Cerebellar nuclear complex (tissue), 1 donor: ENCODE results near the gene CLCNKB.
"Not testable (repeated sequence)": the region's sequence is repeated elsewhere in the genome, so short reads cannot be mapped to it uniquely, and the experiment has no call there.

Experiments
- DNase-seq, 2 experiments: peaks; one replicate each; lab custom pipeline; 2025; lab: John Stamatoyannopoulos, UW

Gene CLCNKB

DNA sequence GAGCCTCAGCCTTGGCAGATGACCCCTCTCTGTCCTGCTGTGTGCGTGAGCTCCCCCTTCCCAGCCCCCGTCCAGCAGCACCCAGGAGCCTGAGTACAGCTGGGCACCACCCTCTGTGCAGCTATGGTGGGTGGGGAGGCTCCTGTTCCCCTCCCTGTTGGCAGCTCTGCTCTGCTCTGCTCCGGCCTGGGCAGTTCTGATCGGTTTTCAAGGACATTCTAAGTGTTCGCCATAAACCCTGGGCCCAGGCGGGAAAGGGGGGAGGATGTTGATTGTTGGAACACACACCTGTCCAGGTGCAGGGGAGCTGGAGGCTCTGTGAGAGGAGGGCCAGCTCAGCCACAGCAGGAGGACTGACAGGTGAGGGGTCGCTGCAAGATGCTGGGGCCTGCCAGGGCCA is at the start of gene CLCNKB:
Gene CLCNKB, plus strand, starts transcription at position 262 of the 400 bp plus-strand sequence. CDS start 711 bp downstream, outside the sequence.
- DNase-seq: no peak

DNA sequence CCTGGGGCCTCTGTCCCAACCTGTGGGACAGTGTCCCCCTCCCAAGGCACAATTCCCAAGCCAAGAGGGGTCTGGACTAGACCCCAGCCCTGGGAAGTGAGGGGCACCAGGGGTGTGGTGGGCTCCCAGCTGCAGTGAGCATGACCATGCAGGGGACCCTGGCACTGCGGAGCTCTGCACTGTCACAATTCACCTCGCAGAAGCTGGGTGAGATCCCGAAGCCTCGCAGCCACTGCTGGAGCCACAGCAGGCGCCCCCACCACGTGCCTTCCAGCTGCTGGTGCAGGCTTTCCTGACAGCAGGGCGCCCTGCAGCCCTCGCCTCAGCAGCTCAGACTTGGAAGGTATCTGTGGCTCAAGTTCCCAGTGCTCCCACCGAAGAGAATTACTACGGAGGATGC is 49.5 kb upstream of the CLCNKB start:
- DNase-seq: no peak

DNA sequence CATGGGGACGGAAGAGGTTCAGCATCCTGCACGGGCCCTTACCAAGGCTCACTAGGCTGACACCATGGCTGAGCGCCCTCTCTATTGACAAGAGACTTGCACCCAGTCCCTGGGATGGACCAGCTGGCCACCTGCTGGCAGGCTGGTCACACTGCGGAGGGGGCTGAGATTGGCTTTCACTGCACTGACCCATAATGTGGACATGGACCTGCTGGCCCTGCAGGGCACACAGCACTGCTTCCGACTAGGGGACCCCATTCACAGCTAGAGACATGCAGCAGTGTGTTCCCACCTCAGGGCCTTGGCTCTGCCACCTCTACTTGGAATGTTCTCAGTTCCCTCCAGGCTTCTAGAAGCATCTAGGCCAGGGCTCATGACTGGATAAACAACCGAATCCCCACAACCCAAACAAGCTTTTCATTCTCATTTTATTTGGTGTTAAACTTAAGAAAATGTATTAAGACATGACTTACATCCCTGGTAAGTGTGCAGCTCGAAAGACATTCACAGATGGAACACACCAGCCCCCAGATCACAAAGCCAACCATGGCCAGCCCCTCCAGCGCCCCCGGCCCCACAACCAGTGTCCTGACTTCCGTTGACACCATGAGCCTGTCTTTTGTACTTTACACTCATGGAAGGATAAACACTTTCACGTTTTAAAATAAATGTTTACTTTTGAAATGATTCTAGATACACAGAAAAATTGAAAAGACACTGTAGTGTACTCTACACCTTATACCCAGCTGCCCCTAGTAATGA is 48.8 kb upstream of the CLCNKB start:
- no peak for DNase-seq

GRCh38 chr1:15997076-15997585 is 46.5 kb upstream of the CLCNKB start:
- no peak for DNase-seq

DNA sequence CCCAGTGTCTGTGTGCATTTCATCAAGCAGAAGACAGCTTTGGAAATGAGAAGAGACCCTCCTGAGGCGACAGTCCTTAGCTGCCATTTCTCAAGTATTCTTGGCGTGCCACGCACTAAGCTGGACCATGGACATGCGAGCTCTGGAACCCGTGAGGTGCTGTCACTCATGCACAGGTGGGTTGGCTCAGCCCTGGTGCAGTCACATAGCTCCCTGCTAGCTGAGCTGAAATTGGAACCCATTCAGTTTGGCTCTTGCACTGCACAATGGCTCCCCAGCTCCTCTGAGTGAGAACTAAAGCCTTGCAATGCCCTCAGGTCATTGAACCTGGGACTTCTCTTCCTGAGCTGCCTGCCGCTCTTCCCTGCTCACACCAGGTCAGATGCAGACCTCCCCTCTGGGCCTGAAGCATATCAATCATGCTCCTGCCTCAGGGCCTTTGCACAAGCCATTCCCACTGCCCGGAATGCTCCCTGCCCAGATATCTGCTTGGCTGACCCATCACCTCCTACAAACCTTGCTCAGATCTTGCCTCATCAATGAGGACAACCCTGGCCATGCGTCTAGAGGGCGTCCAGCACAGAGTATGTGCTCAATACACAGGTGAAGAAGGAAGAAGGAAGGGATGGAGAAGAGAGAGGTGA is 45.8 kb upstream of the CLCNKB start:
- DNase-seq: no peak

DNA sequence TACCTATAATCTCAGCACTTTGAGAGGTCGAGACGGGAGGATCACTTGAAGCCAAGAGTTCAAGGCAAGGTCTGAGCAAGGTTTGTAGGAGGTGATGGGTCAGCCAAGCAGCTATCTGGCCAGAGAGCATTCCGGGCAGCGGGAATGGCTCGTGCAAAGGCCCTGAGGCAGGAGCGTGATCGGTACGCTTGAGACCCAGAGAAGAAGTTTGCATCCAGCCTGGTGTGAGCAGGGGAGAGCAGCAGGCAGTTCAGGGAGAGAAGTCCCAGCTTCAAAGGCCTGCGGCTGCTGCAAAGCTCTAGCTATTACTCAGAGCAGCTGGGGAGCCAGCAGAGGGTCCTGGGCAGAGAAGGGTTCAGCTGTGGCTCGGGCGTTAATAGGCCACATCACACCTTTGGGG is 44.7 kb upstream of the CLCNKB start:
- DNase-seq: no peak

GRCh38 chr1:16001274-16001673 is 42.3 kb upstream of the CLCNKB start:
- DNase-seq: not testable (repeated sequence)

DNA sequence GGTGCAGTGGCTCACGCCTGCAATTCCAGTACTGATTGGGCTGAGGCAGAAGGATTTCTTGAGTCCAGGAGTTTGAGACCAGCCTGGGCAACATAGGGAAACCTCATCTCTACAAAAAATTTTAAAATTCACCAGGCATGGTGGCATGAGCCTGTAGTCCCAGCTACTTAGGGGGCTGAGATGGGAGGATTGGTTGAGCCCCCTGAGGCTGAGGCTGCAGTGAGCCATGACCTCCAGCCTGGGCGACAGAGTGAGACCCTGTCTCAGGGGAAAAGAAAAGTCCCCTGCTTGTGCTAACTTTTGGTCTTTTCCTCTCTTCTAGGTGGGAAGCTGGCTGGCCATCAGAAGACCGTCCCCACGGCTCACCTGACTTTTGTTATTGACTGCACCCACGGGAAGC is 38.0 kb upstream of the CLCNKB start:
- DNase-seq: no peak

- no peak for DNase-seq
These were observed 37.6 kb upstream of the CLCNKB start for GRCh38 chr1:16006010-16006409.

DNA sequence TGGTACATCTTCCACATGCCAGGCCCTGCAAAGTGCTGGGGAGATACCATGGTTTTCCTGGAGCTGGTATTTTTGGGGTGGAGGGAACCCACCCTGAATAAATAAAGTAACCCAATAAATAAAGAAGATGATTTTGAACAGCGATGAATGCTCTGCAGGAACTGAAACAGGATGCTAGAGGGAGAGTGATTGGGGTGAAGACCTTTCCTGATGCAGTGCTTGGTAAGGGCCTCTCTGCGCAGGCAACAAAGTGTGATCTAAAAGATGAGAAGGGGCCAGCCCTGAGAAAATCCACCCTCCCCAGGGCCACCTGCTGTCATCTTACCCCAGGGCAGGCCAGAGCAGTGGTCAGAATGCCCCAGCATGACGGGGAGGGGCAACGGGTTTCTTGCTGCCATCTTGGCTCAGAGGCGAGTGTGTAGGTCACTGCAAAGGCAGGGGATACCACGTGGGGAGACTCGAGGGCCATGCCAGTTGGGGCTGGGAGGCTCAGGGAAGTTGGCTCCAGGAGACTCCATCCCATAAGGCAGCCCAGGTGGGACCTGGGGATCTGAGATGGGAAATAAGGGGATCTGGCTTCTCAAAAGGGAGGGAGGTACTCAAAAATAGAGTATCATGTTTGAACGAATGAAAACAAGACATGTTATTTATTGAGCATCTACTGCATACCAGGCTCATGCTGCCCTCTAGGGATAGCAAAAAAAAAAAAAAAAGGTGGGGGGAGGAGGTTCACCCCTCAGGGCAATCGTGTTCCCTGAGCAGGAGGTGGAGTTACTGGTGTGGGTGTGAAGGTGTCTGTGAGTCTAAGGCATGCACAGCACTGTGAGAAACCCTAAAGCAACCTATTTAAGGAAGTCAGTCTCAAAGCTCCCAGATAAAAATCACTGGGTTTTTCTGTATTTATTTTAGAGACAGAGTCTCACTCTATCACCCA is 36.8 kb upstream of the CLCNKB start:
- DNase-seq: no peak

GRCh38 chr1:16007671-16008341 is 35.8 kb upstream of the CLCNKB start:
- no peak for DNase-seq

GRCh38 chr1:16009030-16009460 is 34.5 kb upstream of the CLCNKB start:
- peak; percentile 28 to 80 for DNase-seq

GRCh38 chr1:16009678-16010077 is 33.9 kb upstream of the CLCNKB start:
- no peak for DNase-seq

DNA sequence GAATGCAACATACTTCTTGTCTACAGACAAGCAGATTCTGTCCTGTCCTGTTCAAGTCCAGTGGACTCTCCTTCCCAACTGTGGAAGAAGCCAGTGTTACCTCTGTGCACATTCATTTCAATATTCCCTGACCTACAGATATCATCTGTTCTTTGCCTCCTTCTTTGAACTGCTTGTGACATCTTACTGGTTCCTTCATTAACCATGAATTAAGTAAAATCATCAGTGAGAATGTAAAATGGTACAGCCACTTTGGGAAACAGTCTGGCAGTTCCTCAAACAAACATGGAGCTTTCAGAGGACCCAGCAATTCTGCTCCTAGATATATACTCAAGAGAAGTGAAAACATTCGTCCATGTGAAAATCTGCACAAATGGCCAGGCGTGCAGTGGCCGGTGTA is 32.7 kb upstream of the CLCNKB start:
- DNase-seq: no peak

DNA sequence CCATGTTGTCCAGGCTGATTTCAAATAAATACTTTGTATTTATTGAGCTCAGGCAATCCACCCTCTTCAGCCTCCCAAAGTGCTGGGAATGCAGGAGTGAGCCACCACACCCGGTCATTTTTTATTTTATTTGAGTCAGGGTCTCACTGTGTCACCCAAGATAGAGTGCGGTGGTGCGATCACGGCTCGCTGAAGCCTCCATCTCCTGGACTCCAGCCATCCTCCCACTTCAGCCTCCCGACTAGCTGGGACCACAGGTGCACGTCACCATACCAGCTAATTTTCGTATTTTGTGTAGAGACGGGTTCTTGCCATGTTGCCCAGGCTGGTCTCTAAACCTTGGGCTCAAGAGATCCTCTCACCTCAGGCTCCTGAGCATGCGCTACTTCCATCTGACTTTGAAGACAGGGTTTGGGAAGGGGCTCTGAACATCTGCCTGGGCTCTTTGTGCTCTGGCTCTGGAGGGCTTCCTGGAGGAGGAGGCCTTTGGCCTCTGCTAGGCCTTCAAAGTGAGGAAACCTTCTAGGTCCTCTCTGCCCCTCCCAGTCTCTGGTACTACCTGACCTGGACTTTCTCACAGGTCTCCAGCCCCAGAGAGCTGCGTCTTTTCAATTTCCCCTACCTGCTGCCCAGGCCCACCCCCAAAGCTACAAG is 31.5 kb upstream of the CLCNKB start:
- DNase-seq: no peak

- DNase-seq: no peak
These were observed 30.9 kb upstream of the CLCNKB start for GRCh38 chr1:16012590-16013219.

DNA sequence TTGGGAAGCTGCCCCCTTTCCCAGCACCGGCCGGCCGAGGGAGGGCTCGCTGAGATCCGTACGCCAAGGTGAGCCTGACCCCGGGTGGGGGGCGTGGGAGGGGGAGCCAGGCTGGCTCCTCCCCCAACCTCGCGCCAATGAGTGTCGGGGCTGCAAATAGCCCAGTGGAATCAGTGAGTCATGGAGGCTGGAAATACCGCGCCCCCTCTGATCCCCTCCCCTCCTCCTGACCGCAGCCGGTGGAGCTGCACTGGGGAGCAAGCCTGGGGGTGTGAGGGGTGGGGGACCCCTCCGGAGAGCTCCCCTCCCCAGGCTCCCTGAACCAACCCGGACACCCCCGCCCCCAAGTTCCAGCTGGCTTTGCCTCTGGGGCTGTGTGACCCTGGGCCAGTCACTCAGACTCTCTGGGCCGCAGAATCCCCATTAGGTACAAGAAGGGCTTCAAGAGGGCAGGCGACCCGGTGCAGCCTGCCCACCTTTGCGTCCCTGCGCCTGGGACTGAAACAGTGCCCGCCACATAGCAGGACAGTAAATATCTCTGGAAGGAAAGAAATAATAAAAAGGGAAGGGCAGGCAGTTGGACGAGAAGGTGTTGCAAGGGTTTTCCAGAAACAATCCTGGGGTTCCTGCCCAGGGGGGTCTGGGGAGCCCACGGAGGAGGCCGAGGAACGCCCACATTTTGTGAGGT is 30.2 kb upstream of the CLCNKB start:
- no peak for DNase-seq

DNA sequence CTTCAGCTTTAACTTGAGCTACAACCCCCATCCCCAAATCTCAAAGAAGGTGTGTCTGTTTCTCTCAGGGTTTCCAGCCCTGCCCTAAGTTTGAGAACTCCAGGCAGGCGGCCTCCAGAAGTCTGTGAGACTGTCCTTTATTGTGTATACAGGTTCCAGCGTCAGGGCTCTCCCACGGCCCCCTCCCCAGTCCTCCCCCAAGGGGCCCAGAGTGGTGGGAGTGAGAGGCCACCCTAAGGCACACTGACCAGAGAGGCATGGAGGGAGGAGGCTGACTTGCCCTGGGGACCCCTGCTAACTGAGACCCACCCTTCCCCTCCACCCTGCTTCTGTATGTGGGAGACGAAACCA is 29.7 kb upstream of the CLCNKB start:
- DNase-seq: no peak

GRCh38 chr1:16014509-16015482 is 28.8 kb upstream of the CLCNKB start:
- DNase-seq: no peak
